ENCODE measurements around the gene SERPINB12. TPM values are rescaled to one million over a fixed set of nuclear protein-coding genes. Genes with fewer than 3 reads are reported as not detected.
A peak's percentile ranks its signal among the peaks of the same experiment; 100 is the strongest.

The SERPINB12 gene
- total and polyA plus RNA-seq, 7 donors, result not detected

DNA sequence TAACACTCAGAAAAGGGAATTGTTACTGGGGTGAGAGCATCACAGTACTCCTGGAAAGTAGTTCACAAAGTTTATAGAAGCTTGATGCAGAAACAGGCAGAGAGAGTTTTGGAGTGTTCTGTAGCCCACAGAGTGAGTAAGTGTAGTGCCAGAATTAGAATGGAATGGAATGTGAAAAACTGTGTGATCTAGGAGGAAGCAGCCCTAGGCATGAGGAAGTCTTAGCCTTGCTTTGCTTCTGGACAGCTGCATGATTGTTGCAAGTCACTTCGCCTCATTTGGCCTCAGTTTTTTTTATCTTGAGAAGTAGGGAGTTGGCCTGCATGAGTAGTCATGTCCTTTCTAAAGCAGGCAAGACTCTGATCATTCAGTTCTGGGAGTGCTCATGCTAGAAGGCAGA, 10.9 kb downstream of the SERPINB12 start:
- 0 to 20% (median 2%) methylated on average over 1 of the region's 1 CpG for WGBS, 3 donors
- DNase-seq, result no peak

DNA sequence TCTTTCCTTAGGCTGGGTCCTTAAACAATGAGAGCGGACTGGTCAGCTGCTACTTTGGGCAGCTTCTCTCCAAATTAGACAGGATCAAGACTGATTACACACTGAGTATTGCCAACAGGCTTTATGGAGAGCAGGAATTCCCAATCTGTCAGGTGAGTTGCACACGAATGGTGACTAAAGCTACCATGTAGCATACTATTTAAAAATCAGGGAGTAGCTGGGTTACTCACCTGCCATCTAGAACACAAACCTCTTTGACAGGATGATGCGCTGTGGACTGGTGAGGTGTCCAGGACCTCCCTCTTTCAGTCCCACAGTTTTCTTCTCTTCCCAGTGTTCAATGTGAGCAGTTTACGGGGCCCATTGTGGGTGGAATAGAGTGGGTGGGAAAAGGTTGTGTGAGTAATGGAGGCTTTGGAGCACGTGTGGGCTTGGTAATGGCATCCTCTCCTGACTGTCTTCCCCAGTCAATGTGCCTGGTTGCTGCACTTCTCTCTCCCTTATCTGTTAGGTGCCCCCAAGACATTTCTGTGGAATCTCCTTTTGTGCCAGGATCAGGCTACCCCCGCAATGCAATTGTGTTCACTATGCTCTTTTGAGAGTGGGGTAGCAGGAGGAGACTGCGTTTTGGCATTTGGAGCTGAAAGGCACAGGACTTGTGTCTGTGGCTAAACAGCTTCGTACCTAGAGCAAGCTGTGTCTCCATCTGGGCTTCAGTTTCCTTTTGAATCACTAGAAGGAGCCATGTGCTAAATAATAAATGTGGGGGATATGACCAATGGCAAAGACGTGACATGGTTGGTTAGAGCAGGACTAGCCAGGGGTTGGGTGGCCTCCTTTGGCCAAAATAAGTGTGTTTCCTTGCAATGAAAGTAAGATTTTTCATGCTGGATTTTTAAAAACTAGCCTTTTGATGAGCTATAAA, 17.7 kb downstream of the SERPINB12 start:
- H3K36me3 ChIP-seq (ENCODE audit: insufficient read depth in 1 of 2, low read depth in 1 of 2), result no peaks in the 10 kb centered on the region
- no peaks in the 10 kb centered on the region for H3K27me3 ChIP-seq (ENCODE audit: insufficient read depth in 3 of 3, low read length in 2 of 3)
- no peak for DNase-seq
- ATAC-seq, result no peak
- WGBS, 3 donors, result 83 to 89% (median 84%) methylated on average over 9 of the region's 9 CpGs
- intact Hi-C loops (cut with DNase I), result no loop called here
- TF ChIP-seq, protein P1, sequence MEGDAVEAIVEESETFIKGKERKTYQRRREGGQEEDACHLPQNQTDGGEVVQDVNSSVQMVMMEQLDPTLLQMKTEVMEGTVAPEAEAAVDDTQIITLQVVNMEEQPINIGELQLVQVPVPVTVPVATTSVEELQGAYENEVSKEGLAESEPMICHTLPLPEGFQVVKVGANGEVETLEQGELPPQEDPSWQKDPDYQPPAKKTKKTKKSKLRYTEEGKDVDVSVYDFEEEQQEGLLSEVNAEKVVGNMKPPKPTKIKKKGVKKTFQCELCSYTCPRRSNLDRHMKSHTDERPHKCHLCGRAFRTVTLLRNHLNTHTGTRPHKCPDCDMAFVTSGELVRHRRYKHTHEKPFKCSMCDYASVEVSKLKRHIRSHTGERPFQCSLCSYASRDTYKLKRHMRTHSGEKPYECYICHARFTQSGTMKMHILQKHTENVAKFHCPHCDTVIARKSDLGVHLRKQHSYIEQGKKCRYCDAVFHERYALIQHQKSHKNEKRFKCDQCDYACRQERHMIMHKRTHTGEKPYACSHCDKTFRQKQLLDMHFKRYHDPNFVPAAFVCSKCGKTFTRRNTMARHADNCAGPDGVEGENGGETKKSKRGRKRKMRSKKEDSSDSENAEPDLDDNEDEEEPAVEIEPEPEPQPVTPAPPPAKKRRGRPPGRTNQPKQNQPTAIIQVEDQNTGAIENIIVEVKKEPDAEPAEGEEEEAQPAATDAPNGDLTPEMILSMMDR (IDR thresholded peaks at IDR 0.05), result no peak
- no peak overlapping the region for H3K4me3 ChIP-seq
- no peaks in the 10 kb centered on the region for H3K9me3 ChIP-seq
- H3K4me1 ChIP-seq, result no peaks in the 10 kb centered on the region
- H3K27ac ChIP-seq, result no peak overlapping the region

More for the DNA sequence above, 10.9 kb downstream of the SERPINB12 start:
- Histone ChIP-seq H3K9me3 (no peaks in the 10 kb centered on the region), H3K4me3 (no peak overlapping the region), H3K4me1 (no peaks in the 10 kb centered on the region), H3K27me3 (ENCODE audit: insufficient read depth in 3 of 3, low read length in 2 of 3) (no peaks in the 10 kb centered on the region), H3K27ac (no peak overlapping the region), H3K36me3 (ENCODE audit: insufficient read depth in 1 of 2, low read depth in 1 of 2) (no peaks in the 10 kb centered on the region)
- ATAC-seq, result peak; percentile 28 to 79 (median 70)
- intact Hi-C loops (cut with DNase I), result no loop called here
- TF ChIP-seq, protein P1 (IDR thresholded peaks at IDR 0.05), result no peak

DNA sequence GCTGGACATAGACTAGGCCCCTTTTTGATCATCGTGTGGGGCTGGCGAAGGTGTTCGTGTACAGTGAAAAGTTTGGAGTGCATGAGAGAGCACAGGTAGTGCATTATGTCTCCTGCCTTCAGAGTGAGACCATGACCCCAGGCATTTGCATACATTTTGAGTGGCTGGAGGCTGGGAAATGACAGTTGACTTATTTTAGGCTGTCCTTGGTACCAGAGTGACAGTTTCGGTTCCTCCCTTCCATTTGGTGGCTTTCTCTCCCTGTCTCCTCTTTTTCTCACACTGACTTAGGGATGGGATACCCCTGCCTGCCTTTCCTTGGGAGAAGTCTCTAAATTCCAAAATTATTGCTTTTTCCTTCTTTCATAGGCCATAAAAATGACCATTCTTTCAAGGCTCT, 20.1 kb downstream of the SERPINB12 start:
- intact Hi-C loops (cut with DNase I), result no loop called here
- WGBS, 3 donors, result 88 to 96% (median 92%) methylated on average over 4 of the region's 4 CpGs
- no peak for ATAC-seq

DNA sequence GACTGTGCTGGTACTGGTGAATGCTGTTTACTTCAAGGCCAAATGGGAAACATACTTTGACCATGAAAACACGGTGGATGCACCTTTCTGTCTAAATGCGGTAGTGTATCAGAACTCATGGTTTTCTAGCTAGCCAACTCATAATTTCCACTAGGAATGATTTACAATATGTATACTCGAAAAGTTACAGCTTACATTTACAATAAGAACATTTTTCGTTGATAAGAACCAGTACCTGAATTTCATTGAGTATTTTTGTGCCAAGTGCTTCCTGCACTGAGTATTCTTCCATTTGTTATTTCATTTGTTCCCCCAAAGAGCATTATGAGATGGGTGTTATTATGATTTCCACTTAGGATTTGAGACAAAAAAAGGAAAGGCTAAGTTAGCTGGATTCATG, 21.9 kb downstream of the SERPINB12 start:
- no peaks in the 10 kb centered on the region for H3K4me1 ChIP-seq
- intact Hi-C loops (cut with DNase I), result no loop called here
- H3K36me3 ChIP-seq (ENCODE audit: insufficient read depth in 1 of 2, low read depth in 1 of 2), result no peaks in the 10 kb centered on the region
- TF ChIP-seq, protein P1 (IDR thresholded peaks at IDR 0.05), result no peak
- H3K9me3 ChIP-seq, result no peaks in the 10 kb centered on the region
- ATAC-seq, result no peak
- no peaks in the 10 kb centered on the region for H3K27me3 ChIP-seq (ENCODE audit: insufficient read depth in 3 of 3, low read length in 2 of 3)
- no peak overlapping the region for H3K27ac ChIP-seq
- 93 to 95% (median 93%) methylated on average over 4 of the region's 4 CpGs for WGBS, 3 donors
- DNase-seq, result no peak
- H3K4me3 ChIP-seq, result no peak overlapping the region

More for the DNA sequence above, 20.1 kb downstream of the SERPINB12 start:
- TF ChIP-seq, protein P1 (IDR thresholded peaks at IDR 0.05), result no peak
- no peak for DNase-seq
- H3K27me3 ChIP-seq (ENCODE audit: insufficient read depth in 3 of 3, low read length in 2 of 3), result no peaks in the 10 kb centered on the region
- H3K4me3 ChIP-seq, result no peak overlapping the region
- no peaks in the 10 kb centered on the region for H3K4me1 ChIP-seq
- no peaks in the 10 kb centered on the region for H3K9me3 ChIP-seq
- no peaks in the 10 kb centered on the region for H3K36me3 ChIP-seq (ENCODE audit: insufficient read depth in 1 of 2, low read depth in 1 of 2)
- H3K27ac ChIP-seq, result no peak overlapping the region
